Liver (tissue), 3 donors: ENCODE measurements around the gene XRCC2.

Experiments used
- TAF1 ChIP-seq: conservative IDR thresholded peaks from 2 replicates; pipeline ENCODE4 v1.6.1; 2016; ENCODE audit warnings: antibody characterized with exemption, mild to moderate bottlenecking
- YY1 ChIP-seq: IDR thresholded peaks from 2 replicates; pipeline ENCODE4 v1.6.1; 2016; ENCODE audit warnings: antibody characterized with exemption, mild to moderate bottlenecking
- TF ChIP-seq, protein P1 (sequence below): fragments of 150-350 bp; IDR thresholded peaks from 2 replicates; pipeline ENCODE4 v1.5.1; 2017; ENCODE audit warnings: improper control_type of control experiment, low read depth, low read length; ENCODE audit not compliant: missing input control
- donor health status: healthy.
- donor health status: healthy.

- TF ChIP-seq TAF1: no peak
- TF ChIP-seq YY1: no peak
- TF ChIP-seq, protein P1, sequence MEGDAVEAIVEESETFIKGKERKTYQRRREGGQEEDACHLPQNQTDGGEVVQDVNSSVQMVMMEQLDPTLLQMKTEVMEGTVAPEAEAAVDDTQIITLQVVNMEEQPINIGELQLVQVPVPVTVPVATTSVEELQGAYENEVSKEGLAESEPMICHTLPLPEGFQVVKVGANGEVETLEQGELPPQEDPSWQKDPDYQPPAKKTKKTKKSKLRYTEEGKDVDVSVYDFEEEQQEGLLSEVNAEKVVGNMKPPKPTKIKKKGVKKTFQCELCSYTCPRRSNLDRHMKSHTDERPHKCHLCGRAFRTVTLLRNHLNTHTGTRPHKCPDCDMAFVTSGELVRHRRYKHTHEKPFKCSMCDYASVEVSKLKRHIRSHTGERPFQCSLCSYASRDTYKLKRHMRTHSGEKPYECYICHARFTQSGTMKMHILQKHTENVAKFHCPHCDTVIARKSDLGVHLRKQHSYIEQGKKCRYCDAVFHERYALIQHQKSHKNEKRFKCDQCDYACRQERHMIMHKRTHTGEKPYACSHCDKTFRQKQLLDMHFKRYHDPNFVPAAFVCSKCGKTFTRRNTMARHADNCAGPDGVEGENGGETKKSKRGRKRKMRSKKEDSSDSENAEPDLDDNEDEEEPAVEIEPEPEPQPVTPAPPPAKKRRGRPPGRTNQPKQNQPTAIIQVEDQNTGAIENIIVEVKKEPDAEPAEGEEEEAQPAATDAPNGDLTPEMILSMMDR: no peak
Measured at GRCh38 chr7:152672626-152673025, 3.3 kb downstream of the XRCC2 start.
